Activated naive CD4-positive, alpha-beta T cell treated with anti-CD3 and anti-CD28 coated beads, Interleukin-2, amount 10 ng/mL, durations not matched to agents 5 hours and 36 hours (primary cell): ENCODE data around the gene FKBP3. TPM values are rescaled to one million over a fixed set of nuclear protein-coding genes. Genes with fewer than 3 reads are reported as not detected.

Source experiments
- total RNA-seq, 2 experiments: library from RNA; stranded (reverse); gene quantifications; one replicate each; pipeline ENCODE4 v1.2.3, GENCODE V29; 2021

FKBP3 gene
- total RNA-seq: 10 to 100 TPM; 53.7 to 55.4 TPM

GRCh38 chr14:45134051-45134958 is at the start of gene FKBP3:
FKBP3 (minus strand) TSS chr14:45134481; CDS start chr14:45134456, 25 bp downstream.

DNA sequence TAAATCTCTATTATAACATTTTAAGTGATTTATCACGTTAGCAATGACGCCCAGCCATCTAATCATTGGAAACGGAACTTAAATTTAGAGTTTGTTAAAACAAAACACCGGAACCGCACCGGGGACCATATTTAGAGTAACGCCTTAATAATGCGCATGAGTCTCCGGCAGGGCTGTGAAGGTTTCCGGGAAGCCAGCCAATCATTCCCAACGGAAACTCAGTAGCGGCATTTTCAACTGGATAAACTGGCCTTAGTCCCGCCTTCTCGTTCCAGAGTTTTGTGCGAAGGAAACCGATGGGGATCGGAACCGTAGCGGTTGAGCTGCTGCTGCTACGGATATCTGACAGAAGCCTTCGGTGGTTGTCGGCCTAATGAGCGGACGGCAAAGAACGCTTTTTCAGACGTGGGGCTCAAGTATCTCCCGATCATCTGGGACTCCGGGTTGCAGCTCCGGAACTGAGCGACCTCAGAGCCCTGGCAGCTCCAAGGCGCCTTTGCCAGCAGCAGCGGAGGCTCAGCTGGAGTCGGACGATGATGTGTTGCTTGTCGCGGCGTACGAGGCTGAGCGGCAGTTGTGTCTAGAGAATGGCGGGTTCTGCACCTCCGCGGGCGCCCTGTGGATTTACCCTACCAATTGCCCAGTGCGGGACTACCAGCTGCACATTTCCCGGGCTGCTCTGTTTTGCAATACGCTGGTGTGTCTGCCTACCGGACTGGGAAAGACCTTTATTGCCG is 1.5 kb upstream of the FKBP3 start, which contains the start of gene FANCM:
Gene FANCM, plus strand, starts transcription at position 272 of the 737 bp plus-strand sequence. Its CDS starts 102 bp downstream, at position 374.

GRCh38 chr14:45083976-45084722 is 50.1 kb downstream of the FKBP3 start, which contains the start of gene PRPF39:
PRPF39 (plus strand) TSS chr14:45084116; CDS start chr14:45095240, 11,124 bp downstream.

Other genes starting within 250 kb of the FKBP3 start
- 10 to 100 TPM; 17.8 to 18.5 TPM for gene KLHL28, start 172.5 kb downstream of the FKBP3 start, total RNA-seq
- gene TOGARAM1, start 172.3 kb downstream of the FKBP3 start, total RNA-seq: 1 to 10 TPM; 6.8 to 7.1 TPM
- gene PRPF39, start 50.4 kb downstream of the FKBP3 start, total RNA-seq: 10 to 100 TPM; 39.2 to 39.6 TPM
- 10 to 100 TPM; 11.2 to 11.5 TPM for gene FANCM, start 1.4 kb upstream of the FKBP3 start, total RNA-seq
- gene MIS18BP1, start 118.7 kb upstream of the FKBP3 start, total RNA-seq: 10 to 100 TPM; 56.3 to 62.5 TPM